HCT116 (cell line): ENCODE data around the gene ATXN1. TPM values are rescaled to one million over a fixed set of nuclear protein-coding genes. Genes with fewer than 3 reads are reported as not detected.

Experiments
- ATAC-seq: fragments of 200-7000 bp; cut with Tn5 transposase; 2 replicates; pipeline ENCODE4 v1.9.1; 2020; ENCODE audit warnings: mild to moderate bottlenecking, moderate library complexity
- BruUV-seq: library from RNA; stranded (reverse); fragments of 400-500 nt; replicated peaks from 2 replicates; lab custom pipeline; 2021; lab: Mats Ljungman, UMichigan
- CTCF ChIA-PET: fragments of 300-600 bp; sonication (Branson Sonifier 250); formaldehyde crosslinking; loops from one replicate; lab custom pipeline; 2021; ENCODE audit warnings: antibody characterized with exemption; lab: Charles Lee
- POLR2A ChIA-PET: fragments of 300-600, 350-600 bp; sonication (Branson Sonifier 250); formaldehyde crosslinking; loops from one replicate; lab custom pipeline; 2021; ENCODE audit warnings: antibody characterized with exemption; lab: Charles Lee
- RAD21 ChIA-PET, 2 experiments: fragments of 300-600 bp; sonication (Branson Sonifier 250); formaldehyde crosslinking; loops; one replicate each; lab custom pipeline; 2023; ENCODE audit warnings: low total read pairs in 2 of 2; ENCODE audit not compliant: uncharacterized antibody in 2 of 2, unreplicated experiment in 2 of 2, low non-redundant PET in 1 of 2; lab: Charles Lee
- DNase-seq: peaks from one replicate; pipeline ENCODE4 v3.0.0-alpha.2; 2010; ENCODE audit warnings: low read depth, low spot score
- H2AFZ ChIP-seq: fragments of 200-600 bp; shearing (Covaris generic), sonication (generic); 2 replicates; pipeline ENCODE4 v1.6.1; 2017; ENCODE audit warnings: low read depth, mixed run types, mixed read lengths, antibody characterized with exemption, low read length; ENCODE audit not compliant: poor library complexity, severe bottlenecking
- H3K27ac ChIP-seq: 2 replicates; pipeline ENCODE4 v1.5.1; 2012; ENCODE audit warnings: low read depth, low read length
- H3K27me3 ChIP-seq: fragments of 200-600 bp; sonication (generic); 2 replicates; pipeline ENCODE4 v1.6.1; 2016; ENCODE audit warnings: mixed run types, low read length, mixed read lengths; ENCODE audit not compliant: insufficient read depth
- H3K36me3 ChIP-seq, 2 experiments: fragments of 200-500 bp in 1 of 2; fragments of 200-600 bp in 1 of 2; sonication (Bioruptor generic) in 1 of 2; sonication (generic) in 1 of 2; 2 replicates each; pipeline versions ENCODE4 v1.5.1 to v1.6.1; 2014 to 2016; ENCODE audit warnings: low read length in 2 of 2, inconsistent platforms in 1 of 2, mixed read lengths in 1 of 2, mixed run types in 1 of 2; ENCODE audit not compliant: insufficient read depth in 2 of 2, control insufficient read depth in 1 of 2
- H3K4me1 ChIP-seq, 2 experiments: fragments of 200-600 bp in 1 of 2; sonication (generic) in 1 of 2; 2 replicates each; pipeline versions ENCODE4 v1.5.1 to v1.6.1; 2012 to 2017; ENCODE audit warnings: low read length in 2 of 2, inconsistent platforms in 1 of 2, mild to moderate bottlenecking in 1 of 2, mixed read lengths in 1 of 2, mixed run types in 1 of 2, moderate library complexity in 1 of 2; ENCODE audit not compliant: insufficient read depth in 2 of 2, control insufficient read depth in 1 of 2
- H3K4me2 ChIP-seq: fragments of 200-600 bp; sonication (generic); 2 replicates; pipeline ENCODE4 v1.6.1; 2017; ENCODE audit warnings: mixed run types, low read length, mixed read lengths
- H3K4me3 ChIP-seq, 2 experiments: fragments of 200-600 bp in 1 of 2; sonication (generic) in 1 of 2; replicated peaks in 1 of 2; 2 replicates each; pipeline ENCODE4 v1.5.1; 2011 to 2016; ENCODE audit warnings: low read length in 2 of 2, control low read depth in 1 of 2, low read depth in 1 of 2, mild to moderate bottlenecking in 1 of 2, mixed read lengths in 1 of 2, mixed run types in 1 of 2
- H3K79me2 ChIP-seq: fragments of 200-600 bp; sonication (generic); 2 replicates; pipeline ENCODE4 v1.6.1; 2017; ENCODE audit warnings: mild to moderate bottlenecking, mixed run types, low read length, moderate library complexity, mixed read lengths; ENCODE audit not compliant: insufficient read depth
- H3K9ac ChIP-seq: fragments of 200-600 bp; sonication (generic); 2 replicates; pipeline ENCODE4 v1.6.1; 2016; ENCODE audit warnings: low read length, mixed read lengths
- H3K9me2 ChIP-seq: fragments of 200-600 bp; sonication (generic), shearing (Covaris generic); 2 replicates; pipeline ENCODE4 v1.6.1; 2017; ENCODE audit warnings: mixed run types, mild to moderate bottlenecking, moderate library complexity; ENCODE audit not compliant: insufficient read depth
- H3K9me3 ChIP-seq, 2 experiments: fragments of 200-500 bp in 1 of 2; fragments of 200-600 bp in 1 of 2; sonication (Bioruptor generic) in 1 of 2; sonication (generic) in 1 of 2; 2 replicates each; pipeline ENCODE4 v1.6.1; 2014 to 2017; ENCODE audit warnings: low read length in 2 of 2, mixed read lengths in 2 of 2, inconsistent platforms in 1 of 2, low read depth in 1 of 2, mild to moderate bottlenecking in 1 of 2, mixed run types in 1 of 2, moderate library complexity in 1 of 2; ENCODE audit not compliant: control insufficient read depth in 1 of 2, insufficient read depth in 1 of 2
- H4K20me1 ChIP-seq: fragments of 200-600 bp; sonication (generic), shearing (Covaris generic); 2 replicates; pipeline ENCODE4 v1.6.1; 2017; ENCODE audit warnings: mixed run types, mild to moderate bottlenecking, moderate library complexity; ENCODE audit not compliant: insufficient read depth
- CBX3 ChIP-seq: IDR thresholded peaks from 2 replicates; pipeline ENCODE4 v1.6.1; 2012; ENCODE audit warnings: low read depth
- CEBPB ChIP-seq: IDR thresholded peaks from 2 replicates; pipeline ENCODE4 v1.6.1; 2012; ENCODE audit warnings: low read depth
- CTCF ChIP-seq, 3 experiments: fragments of 200-600 bp in 1 of 3; sonication (generic) in 1 of 3; IDR thresholded peaks in 2 of 3; conservative IDR thresholded peaks in 1 of 3; 2 replicates each; pipeline ENCODE4 v1.5.1; 2012 to 2017; ENCODE audit warnings: low read depth in 2 of 3, low read length in 2 of 3, antibody characterized with exemption in 1 of 3, borderline replicate concordance in 1 of 3, control low read depth in 1 of 3, mild to moderate bottlenecking in 1 of 3, mixed read lengths in 1 of 3, mixed run types in 1 of 3, moderate library complexity in 1 of 3; ENCODE audit not compliant: insufficient read depth in 1 of 3
- EZH2 ChIP-seq: fragments of 200-600 bp; sonication (generic); IDR thresholded peaks from 2 replicates; pipeline ENCODE4 v1.6.1; 2017; ENCODE audit warnings: antibody characterized with exemption, mixed run types
- EZH2phosphoT487 ChIP-seq: fragments of 200-600 bp; IDR thresholded peaks from 2 replicates; pipeline ENCODE4 v1.6.1; 2018; ENCODE audit warnings: antibody characterized with exemption, borderline replicate concordance
- POLR2A ChIP-seq: IDR thresholded peaks from 2 replicates; pipeline ENCODE4 v1.7.0; 2011; ENCODE audit warnings: borderline replicate concordance; ENCODE audit not compliant: insufficient read depth, insufficient read length; ENCODE audit errors: extremely low read depth
- POLR2AphosphoS5 ChIP-seq: IDR thresholded peaks from 2 replicates; pipeline ENCODE4 v1.6.1; 2011; ENCODE audit warnings: mild to moderate bottlenecking, low read depth, low read length, moderate library complexity
- SP1 ChIP-seq: IDR thresholded peaks from 2 replicates; pipeline ENCODE4 v1.6.1; 2012; ENCODE audit warnings: low read depth
- SRF ChIP-seq: IDR thresholded peaks from 2 replicates; pipeline ENCODE4 v1.6.1; 2012; ENCODE audit warnings: low read depth
- ZBTB33 ChIP-seq: IDR thresholded peaks from 2 replicates; pipeline ENCODE4 v1.6.1; 2011; ENCODE audit warnings: mild to moderate bottlenecking, low read length, moderate library complexity; ENCODE audit not compliant: insufficient replicate concordance; ENCODE audit errors: extremely low read depth
- ZFX ChIP-seq: fragments of 450-650 bp; IDR thresholded peaks from 2 replicates; pipeline ENCODE4 v1.6.1; 2017
- ZNF274 ChIP-seq: fragments of 200-500 bp; sonication (Bioruptor generic); IDR thresholded peaks from 2 replicates; pipeline ENCODE4 v1.6.1; 2014; ENCODE audit warnings: mild to moderate bottlenecking, low read depth, low read length, inconsistent platforms
- intact Hi-C: fragments of 100-400 bp; cut with micrococcal nuclease; formaldehyde crosslinking; loops from 2 replicates; pipeline ENCODE4 v1.10.0; 2022
- total RNA-seq: library from RNA; stranded (reverse); gene quantifications from one replicate; pipeline ENCODE4 v1.2.1, GENCODE V29; 2021; ENCODE audit not compliant: unreplicated experiment

ATXN1 gene
- total RNA-seq, 1 experiment from 2014 or later: 21.0 TPM

- TF ChIP-seq ZBTB33: no peak
- no peak for TF ChIP-seq CTCF (IDR thresholded peaks at IDR 0.05 in 2 of 3, conservative IDR thresholded peaks at IDR 0.05 in 1 of 3; ENCODE audit: borderline replicate concordance in 1 of 3, insufficient read depth in 1 of 3, low read depth in 2 of 3, low read length in 2 of 3)
- no peak for TF ChIP-seq POLR2A
- TF ChIP-seq SRF: no peak
- TF ChIP-seq CEBPB: no peak
These were observed 217.3 kb downstream of the ATXN1 start (continued) for GRCh38 chr6:16544006-16544405.

GRCh38 chr6:16543521-16543920, 217.7 kb downstream of the ATXN1 start:
- Histone ChIP-seq H3K9me2 (no peaks in the 10 kb centered on the region), H2AFZ (no peak overlapping the region), H3K27me3 (no peaks in the 10 kb centered on the region), H3K79me2 (no peaks in the 10 kb centered on the region), H3K9me3 (no peaks in the 10 kb centered on the region), H4K20me1 (no peaks in the 10 kb centered on the region; the same call in 1 of the 2 replicates), H3K9ac (no peak overlapping the region), H3K4me2 (no peak overlapping the region), H3K36me3 (no peaks in the 10 kb centered on the region), H3K4me1 (peaks cover 20 to 37% of the 10 kb centered on the region in 2 experiments), H3K27ac (no peak overlapping the region), H3K4me3 (no peak overlapping the region)
- TF ChIP-seq SRF: no peak
- TF ChIP-seq POLR2A: no peak
- TF ChIP-seq POLR2AphosphoS5: no peak
- no peak for TF ChIP-seq CBX3
- no peak for TF ChIP-seq EZH2phosphoT487
- TF ChIP-seq EZH2: no peak
- no peak for TF ChIP-seq ZBTB33
- TF ChIP-seq SP1: no peak
- TF ChIP-seq ZNF274: no peak
- TF ChIP-seq ZFX: no peak
- intact Hi-C loops: no loop called here
- POLR2A ChIA-PET: no interaction called here
- CTCF ChIA-PET: no interaction called here
- DNase-seq: no peak
- no TSS peak for BruUV-seq
- ATAC-seq: no peak
- RAD21 ChIA-PET: no interaction called here
